ENCODE results near the gene ARHGEF28.
A peak's percentile ranks its signal among the peaks of the same experiment; 100 is the strongest.

Gene ARHGEF28

GRCh38 chr5:73591698-73592501 is 34.1 kb upstream of the ARHGEF28 start:
- TF ChIP-seq CTCF (IDR thresholded peaks at IDR 0.05; ENCODE audit: insufficient read depth, low read length, poor library complexity, severe bottlenecking), result no peak
- Histone ChIP-seq H3K36me3 (ENCODE audit: control insufficient read depth, insufficient read depth, low read length) (no peaks in the 10 kb centered on the region), H3K4me3 (replicated peaks; ENCODE audit: low read depth, low read length) (no peak overlapping the region), H3K27me3 (replicated peaks; ENCODE audit: control insufficient read depth, insufficient read depth, low read length) (no peaks in the 10 kb centered on the region)
- no peak for DNase-seq (ENCODE audit: extremely low read depth, insufficient read length)

GRCh38 chr5:73592551-73592950 is 33.4 kb upstream of the ARHGEF28 start:
- Histone ChIP-seq H3K36me3 (ENCODE audit: control insufficient read depth, insufficient read depth, low read length) (no peaks in the 10 kb centered on the region), H3K27me3 (replicated peaks; ENCODE audit: control insufficient read depth, insufficient read depth, low read length) (no peaks in the 10 kb centered on the region), H3K4me3 (replicated peaks; ENCODE audit: low read depth, low read length) (no peak overlapping the region)
- no peak for DNase-seq (ENCODE audit: extremely low read depth, insufficient read length)
- TF ChIP-seq CTCF (IDR thresholded peaks at IDR 0.05; ENCODE audit: insufficient read depth, low read length, poor library complexity, severe bottlenecking), result no peak

- DNase-seq (ENCODE audit: extremely low read depth, insufficient read length), result no peak
- TF ChIP-seq CTCF (IDR thresholded peaks at IDR 0.05; ENCODE audit: insufficient read depth, low read length, poor library complexity, severe bottlenecking), result peak; percentile 69
- Histone ChIP-seq H3K36me3 (ENCODE audit: control insufficient read depth, insufficient read depth, low read length) (no peaks in the 10 kb centered on the region), H3K4me3 (replicated peaks; ENCODE audit: low read depth, low read length) (no peak overlapping the region), H3K27me3 (replicated peaks; ENCODE audit: control insufficient read depth, insufficient read depth, low read length) (no peaks in the 10 kb centered on the region)
These were observed 29.2 kb upstream of the ARHGEF28 start for GRCh38 chr5:73596705-73597328.

GRCh38 chr5:73599380-73599779 is 26.6 kb upstream of the ARHGEF28 start:
- no peak for TF ChIP-seq CTCF (IDR thresholded peaks at IDR 0.05; ENCODE audit: insufficient read depth, low read length, poor library complexity, severe bottlenecking)
- H3K27me3 ChIP-seq (replicated peaks; ENCODE audit: control insufficient read depth, insufficient read depth, low read length), result no peaks in the 10 kb centered on the region

GRCh38 chr5:73603998-73604397 is 22.0 kb upstream of the ARHGEF28 start:
- H3K27me3 ChIP-seq (replicated peaks; ENCODE audit: control insufficient read depth, insufficient read depth, low read length), result no peaks in the 10 kb centered on the region
- H3K36me3 ChIP-seq (ENCODE audit: control insufficient read depth, insufficient read depth, low read length), result no peaks in the 10 kb centered on the region
- DNase-seq (ENCODE audit: extremely low read depth, insufficient read length), result no peak
- H3K4me3 ChIP-seq (replicated peaks; ENCODE audit: low read depth, low read length), result no peak overlapping the region
- TF ChIP-seq CTCF (IDR thresholded peaks at IDR 0.05; ENCODE audit: insufficient read depth, low read length, poor library complexity, severe bottlenecking), result no peak

More at GRCh38 chr5:73599380-73599779, 26.6 kb upstream of the ARHGEF28 start:
- H3K4me3 ChIP-seq (replicated peaks; ENCODE audit: low read depth, low read length), result no peak overlapping the region
- no peaks in the 10 kb centered on the region for H3K36me3 ChIP-seq (ENCODE audit: control insufficient read depth, insufficient read depth, low read length)
- no peak for DNase-seq (ENCODE audit: extremely low read depth, insufficient read length)

Measured in GM06990 (cell line).